H1 (cell line): ENCODE results near the gene SIGLEC7. TPM values are rescaled to one million over a fixed set of nuclear protein-coding genes. Genes with fewer than 3 reads are reported as not detected.

ENCODE experiments used
- CTCF ChIA-PET: fragments of 300-600 bp; sonication (Branson Sonifier 250); formaldehyde crosslinking; loops from one replicate; lab custom pipeline; 2021; ENCODE audit not compliant: partially characterized antibody; lab: Charles Lee
- POLR2A ChIA-PET: fragments of 300-600 bp; sonication (Branson Sonifier 250); formaldehyde crosslinking; loops from one replicate; lab custom pipeline; 2021; ENCODE audit warnings: inconsistent platforms; ENCODE audit not compliant: partially characterized antibody; lab: Charles Lee
- DNase-seq, 2 experiments: peaks; one replicate each; pipeline versions ENCODE4 v3.0.0 to v3.0.0-alpha.2; 2010 to 2022; ENCODE audit warnings: low spot score in 2 of 2, low read depth in 1 of 2, mixed read lengths in 1 of 2
- FAIRE-seq: peaks from 2 replicates; lab custom pipeline; 2011; peaks lifted over from hg19 to GRCh38; lab: Jason Lieb, UNC
- H2AFZ ChIP-seq: 2 replicates; pipeline ENCODE4 v1.8.1; 2012; ENCODE audit warnings: low read length, inconsistent platforms
- H2AK5ac ChIP-seq: 2 replicates; pipeline ENCODE4 v1.6.1; 2013; ENCODE audit warnings: low read depth, low read length
- H2BK120ac ChIP-seq: replicated peaks from 2 replicates; pipeline ENCODE3; 2013; ENCODE audit warnings: low read depth, low read length, inconsistent platforms
- H2BK12ac ChIP-seq: 2 replicates; pipeline ENCODE4 v1.6.1; 2013; ENCODE audit warnings: low read depth, low read length
- H2BK15ac ChIP-seq: 2 replicates; pipeline ENCODE4 v1.6.1; 2013; ENCODE audit warnings: low read length
- H2BK20ac ChIP-seq: 2 replicates; pipeline ENCODE4 v1.6.1; 2013; ENCODE audit warnings: low read length
- H2BK5ac ChIP-seq: 2 replicates; pipeline ENCODE4 v1.6.1; 2013; ENCODE audit warnings: low read depth, low read length
- H3K14ac ChIP-seq: 2 replicates; pipeline ENCODE4 v1.6.1; 2013; ENCODE audit warnings: inconsistent platforms; ENCODE audit not compliant: insufficient read length
- H3K18ac ChIP-seq: 2 replicates; pipeline ENCODE4 v1.6.1; 2013; ENCODE audit warnings: low read length; ENCODE audit errors: extremely low read depth
- H3K23ac ChIP-seq: 2 replicates; pipeline ENCODE4 v1.6.1; 2013; ENCODE audit warnings: inconsistent platforms; ENCODE audit not compliant: insufficient read length
- H3K23me2 ChIP-seq: 2 replicates; pipeline ENCODE4 v1.6.1; 2013; ENCODE audit warnings: low read depth, low read length
- H3K27ac ChIP-seq: 2 replicates; pipeline ENCODE4 v1.6.1; 2011; ENCODE audit warnings: low read depth, low read length, inconsistent platforms
- H3K27me3 ChIP-seq, 4 experiments: replicated peaks in 1 of 4; 1 replicate in 1 of 4; 2 replicates in 3 of 4; pipeline versions ENCODE4 v1.6.1 to v1.8.1; 2011 to 2013; ENCODE audit warnings: low read length in 3 of 4, mild to moderate bottlenecking in 3 of 4, inconsistent platforms in 2 of 4, mixed read lengths in 2 of 4, moderate library complexity in 1 of 4; ENCODE audit not compliant: control insufficient read depth in 3 of 4, insufficient read depth in 3 of 4; ENCODE audit errors: extremely low read depth in 1 of 4
- H3K36me3 ChIP-seq, 4 experiments: 2 replicates each; pipeline versions ENCODE4 v1.6.1 to v1.8.1; 2011 to 2013; ENCODE audit warnings: mild to moderate bottlenecking in 4 of 4, low read length in 3 of 4, moderate library complexity in 2 of 4, control low read depth in 1 of 4, inconsistent platforms in 1 of 4; ENCODE audit not compliant: insufficient read depth in 4 of 4, control insufficient read depth in 2 of 4
- H3K4ac ChIP-seq: replicated peaks from 2 replicates; pipeline ENCODE3; 2013; ENCODE audit warnings: low read length, low read depth, mixed read lengths, inconsistent platforms; ENCODE audit not compliant: insufficient read length
- H3K4me1 ChIP-seq, 4 experiments: replicated peaks in 1 of 4; 1 replicate in 1 of 4; 2 replicates in 3 of 4; pipeline versions ENCODE4 v1.6.1 to v1.8.1; 2011 to 2013; ENCODE audit warnings: low read length in 3 of 4, inconsistent platforms in 2 of 4, mixed read lengths in 1 of 4; ENCODE audit not compliant: insufficient read depth in 4 of 4, control insufficient read depth in 3 of 4
- H3K4me2 ChIP-seq, 2 experiments: 2 replicates each; pipeline versions ENCODE4 v1.6.1 to v1.8.1; 2011 to 2013; ENCODE audit warnings: low read depth in 2 of 2, low read length in 2 of 2, control low read depth in 1 of 2, inconsistent platforms in 1 of 2, mild to moderate bottlenecking in 1 of 2; ENCODE audit not compliant: insufficient read depth in 1 of 2
- H3K4me3 ChIP-seq, 4 experiments: fragments of 200-600, 300-600 bp in 1 of 4; sonication (generic), shearing (Covaris generic), sonication (Bioruptor Twin) in 1 of 4; 2 replicates each; pipeline versions ENCODE4 v1.5.1 to v1.8.1; 2011 to 2016; ENCODE audit warnings: low read length in 4 of 4, low read depth in 3 of 4, control low read depth in 2 of 4, inconsistent platforms in 2 of 4, mild to moderate bottlenecking in 2 of 4, mixed read lengths in 1 of 4, moderate library complexity in 1 of 4; ENCODE audit not compliant: insufficient read depth in 2 of 4; ENCODE audit errors: extremely low read depth in 1 of 4
- H3K56ac ChIP-seq: replicated peaks from 2 replicates; pipeline ENCODE3; 2013; ENCODE audit warnings: low read depth, mild to moderate bottlenecking, mixed read lengths, low read length, inconsistent platforms; ENCODE audit not compliant: insufficient read length
- H3K79me1 ChIP-seq: 2 replicates; pipeline ENCODE4 v1.6.1; 2013; ENCODE audit warnings: low read depth, low read length, control low read depth
- H3K79me2 ChIP-seq, 2 experiments: 2 replicates each; pipeline versions ENCODE4 v1.6.1 to v1.8.1; 2012 to 2013; ENCODE audit warnings: low read length in 2 of 2, mild to moderate bottlenecking in 2 of 2, inconsistent platforms in 1 of 2; ENCODE audit not compliant: insufficient read depth in 2 of 2, control insufficient read depth in 1 of 2
- H3K9ac ChIP-seq, 4 experiments: replicated peaks in 1 of 4; 1 replicate in 1 of 4; 2 replicates in 3 of 4; pipeline versions ENCODE4 v1.6.1 to v1.8.1; 2011 to 2013; ENCODE audit warnings: low read depth in 3 of 4, low read length in 3 of 4, control low read depth in 2 of 4, mild to moderate bottlenecking in 2 of 4, moderate library complexity in 2 of 4, inconsistent platforms in 1 of 4; ENCODE audit errors: extremely low read depth in 1 of 4
- H3K9me3 ChIP-seq, 2 experiments: 2 replicates each; pipeline versions ENCODE4 v1.6.1 to v1.8.1; 2012 to 2013; ENCODE audit warnings: mild to moderate bottlenecking in 2 of 2, moderate library complexity in 2 of 2, control low read depth in 1 of 2, inconsistent platforms in 1 of 2, low read depth in 1 of 2, low read length in 1 of 2, mixed read lengths in 1 of 2; ENCODE audit not compliant: insufficient read depth in 2 of 2
- H4K20me1 ChIP-seq, 2 experiments: replicated peaks in 1 of 2; 2 replicates each; pipeline versions ENCODE3 to v1.8.1; 2011 to 2013; ENCODE audit warnings: inconsistent platforms in 2 of 2, low read length in 2 of 2, mild to moderate bottlenecking in 1 of 2; ENCODE audit not compliant: insufficient read depth in 2 of 2, control insufficient read depth in 1 of 2
- H4K5ac ChIP-seq: 2 replicates; pipeline ENCODE4 v1.6.1; 2013; ENCODE audit warnings: low read length, low read depth, mixed read lengths, inconsistent platforms; ENCODE audit not compliant: insufficient read length
- H4K8ac ChIP-seq: 2 replicates; pipeline ENCODE4 v1.8.0; 2013; ENCODE audit warnings: mild to moderate bottlenecking, moderate library complexity, low read length, inconsistent platforms; ENCODE audit not compliant: insufficient read depth; ENCODE audit errors: extremely low read depth
- H4K91ac ChIP-seq: replicated peaks from 2 replicates; pipeline ENCODE3; 2013; ENCODE audit warnings: low read length, mixed read lengths, inconsistent platforms; ENCODE audit not compliant: insufficient read length
- CBX5 ChIP-seq: fragments of 300-800, 300-1000 bp; sonication (generic); IDR thresholded peaks from 2 replicates; pipeline ENCODE4 v1.7.1; 2016; ENCODE audit warnings: antibody characterized with exemption, low read length, low read depth
- FOSL1 ChIP-seq: IDR thresholded peaks from 2 replicates; pipeline ENCODE4 v1.6.1; 2011; ENCODE audit warnings: mild to moderate bottlenecking, low read depth, low read length, moderate library complexity; ENCODE audit not compliant: insufficient read depth
- NANOG ChIP-seq: IDR thresholded peaks from 2 replicates; pipeline ENCODE4 v1.6.1; 2011; ENCODE audit warnings: low read length, low read depth, mild to moderate bottlenecking, inconsistent platforms; ENCODE audit not compliant: insufficient read depth, poor library complexity, severe bottlenecking
- RXRA ChIP-seq: IDR thresholded peaks from 2 replicates; pipeline ENCODE4 v1.6.1; 2011; ENCODE audit warnings: low read depth, mild to moderate bottlenecking, low read length, moderate library complexity; ENCODE audit not compliant: insufficient read depth
- SP4 ChIP-seq: IDR thresholded peaks from 2 replicates; pipeline ENCODE4 v1.6.1; 2012; ENCODE audit warnings: low read length, inconsistent platforms
- TCF12 ChIP-seq: IDR thresholded peaks from 2 replicates; pipeline ENCODE4 v1.6.1; 2011; ENCODE audit warnings: low read depth, mild to moderate bottlenecking, low read length
- WGBS, 2 experiments: shearing (Covaris generic) in 1 of 2; methylation state at CpG; one replicate each; pipeline versions ENCODE4 v1.1.6 to v1.1.7; 2013 to 2015; ENCODE audit warnings: low lambda C conversion rate in 2 of 2, mixed read lengths in 2 of 2, inconsistent platforms in 1 of 2, low coverage in 1 of 2, missing lambda C conversion rate in 1 of 2; ENCODE audit not compliant: insufficient replicate concordance in 2 of 2, insufficient coverage in 1 of 2, insufficient read length in 1 of 2; ENCODE audit errors: extremely low coverage in 1 of 2, missing lambda C conversion rate in 1 of 2; 5-methylcytosine and 5-hydroxymethylcytosine counted together
- polyA plus RNA-seq, 7 experiments: library from polyadenylated mRNA; depleted of rRNA in 3 of 7; stranded (reverse) in 5 of 7; unstranded in 2 of 7; fragments of >200 nt in 5 of 7; fragments of 200-250 nt in 2 of 7; gene quantifications; 1 replicate in 5 of 7; 2 replicates in 1 of 7; 4 replicates in 1 of 7; pipeline versions ENCODE4 v1.2.1 to v1.2.3, GENCODE V29; 2011 to 2013; ENCODE audit warnings: missing spikeins in 2 of 7, mixed read lengths in 2 of 7
- total RNA-seq: library from RNA; stranded (reverse); fragmentation: NEBNext Ultra II Directional; extraction: Animal tissue kit (Norgen Biotek cat#: 25700); gene quantifications from 2 replicates; pipeline ENCODE4 v1.2.1, GENCODE V29; 2021
- TF ChIP-seq, protein P1 (sequence below): IDR thresholded peaks from 2 replicates; pipeline ENCODE4 v1.6.1; 2011; ENCODE audit warnings: low read depth, mild to moderate bottlenecking, low read length; ENCODE audit not compliant: insufficient read depth
- TF ChIP-seq, protein P2 (sequence below): IDR thresholded peaks from 2 replicates; pipeline ENCODE4 v1.6.1; 2012; ENCODE audit warnings: low read length, inconsistent platforms
- TF ChIP-seq, protein P3 (sequence below), 3 experiments: IDR thresholded peaks; 1 replicate in 2 of 3; 2 replicates in 1 of 3; pipeline versions ENCODE4 v1.5.1 to v1.6.1; 2011; ENCODE audit warnings: low read length in 3 of 3, mild to moderate bottlenecking in 3 of 3, inconsistent platforms in 2 of 3, low read depth in 1 of 3, moderate library complexity in 1 of 3; ENCODE audit not compliant: insufficient read depth in 1 of 3; ENCODE audit errors: control extremely low read depth in 1 of 3

SIGLEC7 gene
- total and polyA plus RNA-seq, 2 of the 8 experiments (the other 6 are each of a cell fraction or from before 2014, with no cell fraction given), result not detected

GRCh38 chr19:51146751-51147150, 4.7 kb downstream of the SIGLEC7 start:
- CTCF ChIA-PET, result interaction anchor here (0.9 to 6.9 kb wide), 4 partner anchors 11 to 462 kb away, joined by 3 to 62 read pairs (median 4); no protein-coding TSS in a partner anchor
- TF ChIP-seq, protein P1, sequence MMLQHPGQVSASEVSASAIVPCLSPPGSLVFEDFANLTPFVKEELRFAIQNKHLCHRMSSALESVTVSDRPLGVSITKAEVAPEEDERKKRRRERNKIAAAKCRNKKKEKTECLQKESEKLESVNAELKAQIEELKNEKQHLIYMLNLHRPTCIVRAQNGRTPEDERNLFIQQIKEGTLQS, result no peak
- TF ChIP-seq RXRA (no peak), TCF12 (no peak), CBX5 (no peak), FOSL1 (no peak), SP4 (no peak), NANOG (no peak)
- TF ChIP-seq, protein P2, sequence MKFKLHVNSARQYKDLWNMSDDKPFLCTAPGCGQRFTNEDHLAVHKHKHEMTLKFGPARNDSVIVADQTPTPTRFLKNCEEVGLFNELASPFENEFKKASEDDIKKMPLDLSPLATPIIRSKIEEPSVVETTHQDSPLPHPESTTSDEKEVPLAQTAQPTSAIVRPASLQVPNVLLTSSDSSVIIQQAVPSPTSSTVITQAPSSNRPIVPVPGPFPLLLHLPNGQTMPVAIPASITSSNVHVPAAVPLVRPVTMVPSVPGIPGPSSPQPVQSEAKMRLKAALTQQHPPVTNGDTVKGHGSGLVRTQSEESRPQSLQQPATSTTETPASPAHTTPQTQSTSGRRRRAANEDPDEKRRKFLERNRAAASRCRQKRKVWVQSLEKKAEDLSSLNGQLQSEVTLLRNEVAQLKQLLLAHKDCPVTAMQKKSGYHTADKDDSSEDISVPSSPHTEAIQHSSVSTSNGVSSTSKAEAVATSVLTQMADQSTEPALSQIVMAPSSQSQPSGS, result no peak
- TF ChIP-seq, protein P3, sequence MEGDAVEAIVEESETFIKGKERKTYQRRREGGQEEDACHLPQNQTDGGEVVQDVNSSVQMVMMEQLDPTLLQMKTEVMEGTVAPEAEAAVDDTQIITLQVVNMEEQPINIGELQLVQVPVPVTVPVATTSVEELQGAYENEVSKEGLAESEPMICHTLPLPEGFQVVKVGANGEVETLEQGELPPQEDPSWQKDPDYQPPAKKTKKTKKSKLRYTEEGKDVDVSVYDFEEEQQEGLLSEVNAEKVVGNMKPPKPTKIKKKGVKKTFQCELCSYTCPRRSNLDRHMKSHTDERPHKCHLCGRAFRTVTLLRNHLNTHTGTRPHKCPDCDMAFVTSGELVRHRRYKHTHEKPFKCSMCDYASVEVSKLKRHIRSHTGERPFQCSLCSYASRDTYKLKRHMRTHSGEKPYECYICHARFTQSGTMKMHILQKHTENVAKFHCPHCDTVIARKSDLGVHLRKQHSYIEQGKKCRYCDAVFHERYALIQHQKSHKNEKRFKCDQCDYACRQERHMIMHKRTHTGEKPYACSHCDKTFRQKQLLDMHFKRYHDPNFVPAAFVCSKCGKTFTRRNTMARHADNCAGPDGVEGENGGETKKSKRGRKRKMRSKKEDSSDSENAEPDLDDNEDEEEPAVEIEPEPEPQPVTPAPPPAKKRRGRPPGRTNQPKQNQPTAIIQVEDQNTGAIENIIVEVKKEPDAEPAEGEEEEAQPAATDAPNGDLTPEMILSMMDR (IDR thresholded peaks at IDR 0.05; ENCODE audit: control extremely low read depth in 1 of 3, insufficient read depth in 1 of 3, low read depth in 1 of 3, low read length in 3 of 3), result no peak

More at GRCh38 chr19:51146751-51147150, 4.7 kb downstream of the SIGLEC7 start:
- WGBS, 2 experiments, result 78% methylated on average over 3 of the region's 7 CpGs; no CpG with 5 or more reads in 1 of the 2 experiments
- no peak overlapping the region for H3K56ac ChIP-seq
- no peak overlapping the region for H2AK5ac ChIP-seq
- peaks cover 0 to 4% (median 0%) of the 10 kb centered on the region in 4 experiments; a peak in 1 of 7 replicates for H3K4me1 ChIP-seq
- no peaks in the 10 kb centered on the region for H3K79me1 ChIP-seq
- DNase-seq, result no peak
- H3K36me3 ChIP-seq, result no peaks in the 10 kb centered on the region
- no peaks in the 10 kb centered on the region for H3K23me2 ChIP-seq
- no peak overlapping the region for H2BK120ac ChIP-seq
- no peak for FAIRE-seq
- H2BK5ac ChIP-seq, result no peak overlapping the region
- H3K27me3 ChIP-seq, result no peaks in the 10 kb centered on the region
- no peak overlapping the region for H3K27ac ChIP-seq
- no peak overlapping the region for H2BK20ac ChIP-seq
- no peak overlapping the region for H2BK15ac ChIP-seq
- H2AFZ ChIP-seq, result no peak overlapping the region
- no peak overlapping the region for H4K8ac ChIP-seq
- POLR2A ChIA-PET, result no interaction called here
- H3K4ac ChIP-seq, result no peak overlapping the region
- no peak overlapping the region for H3K23ac ChIP-seq
- no peak overlapping the region for H2BK12ac ChIP-seq
- H3K4me2 ChIP-seq, result no peak overlapping the region
- no peak overlapping the region for H3K9ac ChIP-seq
- no peak overlapping the region for H3K18ac ChIP-seq
- H3K79me2 ChIP-seq, result no peaks in the 10 kb centered on the region
- H4K91ac ChIP-seq, result no peak overlapping the region
- 0 out of 4 replicates have a peak, but pooled peaks cover 0 to 2% of the 10 kb centered on the region in 2 experiments for H3K9me3 ChIP-seq
- H4K20me1 ChIP-seq, result no peaks in the 10 kb centered on the region
- H3K4me3 ChIP-seq, result no peak overlapping the region
- no peak overlapping the region for H3K14ac ChIP-seq
- H4K5ac ChIP-seq, result no peak overlapping the region
